T-cell (primary cell): ENCODE results near the gene CYLC2. TPM values are rescaled to one million over a fixed set of nuclear protein-coding genes. Genes with fewer than 3 reads are reported as not detected.

Experiments
- ATAC-seq, 4 experiments: fragments of 200-7000 bp in 3 of 4; fragments of 150-1000 bp in 1 of 4; cut with Tn5 transposase; replicated peaks in 1 of 4; 1 replicate in 3 of 4; 2 replicates in 1 of 4; pipeline ENCODE4 v1.10.0; 2021; ENCODE audit warnings: moderate library complexity in 3 of 4, mild to moderate bottlenecking in 2 of 4, moderate number of reproducible peaks in 1 of 4
- CTCF ChIA-PET, 2 donors: fragments of 300-600 bp; sonication (Branson Sonifier 250); formaldehyde crosslinking; loops; one replicate each; lab custom pipeline; 2022; ENCODE audit warnings: antibody characterized with exemption in 2 of 2; lab: Charles Lee
- POLR2A ChIA-PET, 2 donors: fragments of 300-600 bp; sonication (Branson Sonifier 250); formaldehyde crosslinking; loops; one replicate each; lab custom pipeline; 2022; ENCODE audit warnings: antibody characterized with exemption in 2 of 2; lab: Charles Lee
- DNase-seq, 35 experiments: peaks; one replicate each; pipeline versions ENCODE4 v3.0.0 to v3.0.0-alpha.2; 2013 to 2023
- H3K27ac ChIP-seq: one replicate; pipeline ENCODE4 v1.5.1; 2013; ENCODE audit warnings: low read length
- H3K27me3 ChIP-seq, 2 experiments: replicated peaks in 1 of 2; 1 replicate in 1 of 2; 2 replicates in 1 of 2; pipeline versions ENCODE4 v1.6.1 to v1.7.0; 2013; ENCODE audit warnings: low read length in 1 of 2, mixed read lengths in 1 of 2; ENCODE audit not compliant: control insufficient read depth in 2 of 2, insufficient read depth in 2 of 2; ENCODE audit errors: extremely low read depth in 1 of 2
- H3K36me3 ChIP-seq, 2 donors: 1 replicate in 1 of 2; 2 replicates in 1 of 2; pipeline versions ENCODE4 v1.6.1 to v1.7.0; 2013; ENCODE audit warnings: low read length in 1 of 2; ENCODE audit not compliant: control insufficient read depth in 2 of 2, insufficient read depth in 1 of 2; ENCODE audit errors: extremely low read depth in 1 of 2
- H3K4me1 ChIP-seq, 2 experiments: 1 replicate in 1 of 2; 2 replicates in 1 of 2; pipeline versions ENCODE4 v1.6.1 to v1.7.0; 2013; ENCODE audit warnings: low read length in 2 of 2, mixed read lengths in 1 of 2; ENCODE audit not compliant: insufficient read depth in 2 of 2, control insufficient read depth in 1 of 2; ENCODE audit errors: extremely low read depth in 1 of 2
- H3K4me3 ChIP-seq, 2 donors: 1 replicate in 1 of 2; 2 replicates in 1 of 2; pipeline versions ENCODE4 v1.5.1 to v1.7.0; 2013; ENCODE audit warnings: mild to moderate bottlenecking in 2 of 2, low read length in 1 of 2, moderate library complexity in 1 of 2; ENCODE audit not compliant: control insufficient read depth in 1 of 2; ENCODE audit errors: extremely low read depth in 1 of 2
- H3K9me3 ChIP-seq: 2 replicates; pipeline ENCODE4 v1.7.0; 2013
- H3K27ac Mint-ChIP-seq, 2 donors: one replicate each; pipeline ENCODE4 v1.8.0; 2020 to 2021; ENCODE audit warnings: mild to moderate bottlenecking in 2 of 2, mixed read lengths in 2 of 2
- H3K27me3 Mint-ChIP-seq, 2 donors: one replicate each; pipeline ENCODE4 v1.8.0; 2021 to 2022; ENCODE audit warnings: mixed read lengths in 2 of 2
- H3K36me3 Mint-ChIP-seq: one replicate; pipeline ENCODE4 v1.8.0; 2021; ENCODE audit warnings: mixed read lengths
- H3K4me1 Mint-ChIP-seq, 3 donors: one replicate each; pipeline ENCODE4 v1.8.0; 2020 to 2022; ENCODE audit warnings: mixed read lengths in 3 of 3, mild to moderate bottlenecking in 1 of 3
- H3K4me3 Mint-ChIP-seq, 3 donors: one replicate each; pipeline ENCODE4 v1.8.0; 2020 to 2022; ENCODE audit warnings: mild to moderate bottlenecking in 3 of 3, mixed read lengths in 3 of 3, moderate library complexity in 3 of 3
- H3K9me3 Mint-ChIP-seq, 3 donors: one replicate each; pipeline ENCODE4 v1.8.0; 2020 to 2022; ENCODE audit warnings: mixed read lengths in 3 of 3
- WGBS: methylation state at CpG from one replicate; pipeline ENCODE4 v1.1.5; 2013; ENCODE audit warnings: missing lambda C conversion rate; ENCODE audit not compliant: insufficient coverage; 5-methylcytosine and 5-hydroxymethylcytosine counted together
- total RNA-seq, 35 experiments: library from RNA in 6 of 35; stranded (reverse) in 6 of 35; fragments of 120-200 nt in 1 of 35; gene quantifications; one replicate each; pipeline versions ENCODE4 v1.2.1 to v1.2.4 and lab custom pipeline; 2013 to 2026

Gene CYLC2
- total RNA-seq, 5 donors from 2014 or later (not counting 1 experiment from before 2014, with no cell fraction given) = not detected

GRCh38 chr9:102985162-102985895, 9.8 kb upstream of the CYLC2 start:
- Histone ChIP-seq H3K9me3 (no peaks in the 10 kb centered on the region), H3K4me1 (no peaks in the 10 kb centered on the region)

GRCh38 chr9:102986425-102986824, 8.7 kb upstream of the CYLC2 start:
- WGBS = no CpG with 5 or more reads among the region's 1 CpG

More at GRCh38 chr9:102985162-102985895, 9.8 kb upstream of the CYLC2 start:
- WGBS = 58% methylated on average over 2 of the region's 3 CpGs
- Mint-ChIP-seq H3K4me3 (no peak overlapping the region), H3K9me3 (peaks cover 2 to 20% (median 17%) of the 10 kb centered on the region in 3 donors), H3K27ac (no peak overlapping the region), H3K36me3 (no peaks in the 10 kb centered on the region), H3K27me3 (no peaks in the 10 kb centered on the region), H3K4me1 (no peaks in the 10 kb centered on the region)
- Histone ChIP-seq H3K4me3 (no peak overlapping the region), H3K27ac (no peak overlapping the region), H3K27me3 (no peaks in the 10 kb centered on the region), H3K36me3 (no peaks in the 10 kb centered on the region)
- no peak for DNase-seq
- ChIA-PET CTCF (no interaction called here), POLR2A (no interaction called here)
- no peak for ATAC-seq

GRCh38 chr9:103003689-103004088, 8.6 kb downstream of the CYLC2 start:
- Mint-ChIP-seq H3K4me1 (no peaks in the 10 kb centered on the region), H3K27me3 (no peaks in the 10 kb centered on the region)

More at GRCh38 chr9:102986425-102986824, 8.7 kb upstream of the CYLC2 start:
- POLR2A ChIA-PET = interaction anchor here in 1 of 2 donors (0.6 kb wide), 1 partner anchor 25 kb away, joined by 3 read pairs; no protein-coding TSS in a partner anchor
- DNase-seq (no peak), ATAC-seq (no peak)
- Histone ChIP-seq H3K36me3 (no peaks in the 10 kb centered on the region), H3K4me1 (no peaks in the 10 kb centered on the region), H3K4me3 (no peak overlapping the region), H3K27ac (no peak overlapping the region), H3K27me3 (no peaks in the 10 kb centered on the region), H3K9me3 (no peaks in the 10 kb centered on the region)
- CTCF ChIA-PET = no interaction called here
- Mint-ChIP-seq H3K27ac (no peak overlapping the region), H3K9me3 (peaks cover 0 to 20% (median 19%) of the 10 kb centered on the region in 3 donors), H3K27me3 (no peaks in the 10 kb centered on the region), H3K36me3 (no peaks in the 10 kb centered on the region), H3K4me3 (no peak overlapping the region), H3K4me1 (no peaks in the 10 kb centered on the region)

GRCh38 chr9:103014242-103014641, 19.1 kb downstream of the CYLC2 start:
- ATAC-seq (no peak), DNase-seq (no peak)
- Histone ChIP-seq H3K36me3 (no peaks in the 10 kb centered on the region), H3K4me1 (no peaks in the 10 kb centered on the region), H3K9me3 (no peaks in the 10 kb centered on the region), H3K4me3 (no peak overlapping the region), H3K27ac (no peak overlapping the region), H3K27me3 (no peaks in the 10 kb centered on the region)
- Mint-ChIP-seq H3K9me3 (peaks cover 0 to 7% (median 7%) of the 10 kb centered on the region in 3 donors), H3K4me3 (no peak overlapping the region), H3K27me3 (no peaks in the 10 kb centered on the region), H3K4me1 (no peaks in the 10 kb centered on the region), H3K27ac (no peak overlapping the region), H3K36me3 (no peaks in the 10 kb centered on the region)
- no CpG with 5 or more reads among the region's 3 CpGs for WGBS
- ChIA-PET CTCF (no interaction called here), POLR2A (no interaction called here)

More at GRCh38 chr9:103003689-103004088, 8.6 kb downstream of the CYLC2 start:
- Histone ChIP-seq H3K4me3 (no peak overlapping the region), H3K9me3 (no peaks in the 10 kb centered on the region), H3K36me3 (no peaks in the 10 kb centered on the region), H3K27me3 (no peaks in the 10 kb centered on the region), H3K27ac (no peak overlapping the region), H3K4me1 (no peaks in the 10 kb centered on the region)
- Mint-ChIP-seq H3K27ac (no peak overlapping the region), H3K4me3 (no peak overlapping the region), H3K9me3 (peaks cover 0 to 12% (median 11%) of the 10 kb centered on the region in 3 donors), H3K36me3 (no peaks in the 10 kb centered on the region)
- POLR2A ChIA-PET = no interaction called here
- WGBS = no CpG with 5 or more reads among the region's 1 CpG
- DNase-seq (no peak), ATAC-seq (no peak)
- CTCF ChIA-PET = interaction anchor here in 1 of 2 donors (0.6 kb wide), 1 partner anchor 1546 kb away, joined by 3 read pairs; no protein-coding TSS in a partner anchor

GRCh38 chr9:103025796-103026195, 30.7 kb downstream of the CYLC2 start:
- Mint-ChIP-seq H3K27me3 (no peaks in the 10 kb centered on the region), H3K4me3 (no peak overlapping the region), H3K9me3 (peaks cover 8 to 14% (median 13%) of the 10 kb centered on the region in 3 donors), H3K36me3 (no peaks in the 10 kb centered on the region), H3K27ac (no peak overlapping the region), H3K4me1 (no peaks in the 10 kb centered on the region)
- POLR2A ChIA-PET = no interaction called here
- H3K4me3 ChIP-seq = no peak overlapping the region
- H3K27ac ChIP-seq = no peak overlapping the region
- H3K9me3 ChIP-seq = peaks cover 2% of the 10 kb centered on the region
- H3K36me3 ChIP-seq = no peaks in the 10 kb centered on the region
- ATAC-seq = no peak
- no peak for DNase-seq
- WGBS = no CpG with 5 or more reads among the region's 2 CpGs
- no peaks in the 10 kb centered on the region for H3K4me1 ChIP-seq
- CTCF ChIA-PET = no interaction called here
- H3K27me3 ChIP-seq = no peaks in the 10 kb centered on the region

- no peaks in the 10 kb centered on the region for H3K36me3 ChIP-seq
- H3K36me3 Mint-ChIP-seq = no peaks in the 10 kb centered on the region
- no peaks in the 10 kb centered on the region for H3K4me1 ChIP-seq
- H3K27ac ChIP-seq = no peak overlapping the region
- H3K9me3 ChIP-seq = no peaks in the 10 kb centered on the region
- POLR2A ChIA-PET = no interaction called here
- no peak overlapping the region for H3K4me3 Mint-ChIP-seq
- no peaks in the 10 kb centered on the region for H3K27me3 Mint-ChIP-seq
- WGBS = 81% methylated on average over 3 of the region's 4 CpGs
- H3K9me3 Mint-ChIP-seq = peaks cover 4 to 17% (median 11%) of the 10 kb centered on the region in 3 donors
- no peaks in the 10 kb centered on the region for H3K4me1 Mint-ChIP-seq
- H3K4me3 ChIP-seq = no peak overlapping the region
- H3K27me3 ChIP-seq = no peaks in the 10 kb centered on the region
- ATAC-seq = no peak
- no peak for DNase-seq
- CTCF ChIA-PET = no interaction called here
- no peak overlapping the region for H3K27ac Mint-ChIP-seq
Observed at GRCh38 chr9:103037508-103038477, 42.7 kb downstream of the CYLC2 start.
